OCI-LY1 (cell line): ENCODE measurements around the gene ZNF362.
"Not testable (repeated sequence)": the region's sequence is repeated elsewhere in the genome, so short reads cannot be mapped to it uniquely, and the experiment has no call there.

Experiments used
- H2AFZ ChIP-seq: fragments of 200-600 bp; sonication (generic), shearing (Covaris generic); 2 replicates; pipeline ENCODE4 v1.6.0; 2014; ENCODE audit warnings: antibody characterized with exemption, mild to moderate bottlenecking, low read length
- H3F3A ChIP-seq: fragments of 200-600 bp; sonication (generic), shearing (Covaris generic); 2 replicates; pipeline ENCODE4 v1.6.0; 2014; ENCODE audit warnings: mild to moderate bottlenecking, antibody characterized with exemption, low read length, moderate library complexity; ENCODE audit not compliant: insufficient read depth
- H3K27ac ChIP-seq: fragments of 200-600 bp; sonication (generic); 2 replicates; pipeline ENCODE4 v1.5.1; 2014; ENCODE audit warnings: low read length, mixed run types, mild to moderate bottlenecking, low read depth; ENCODE audit not compliant: poor library complexity, severe bottlenecking
- H3K27me3 ChIP-seq: fragments of 200-600 bp; sonication (generic); 2 replicates; pipeline ENCODE4 v1.6.0; 2014; ENCODE audit warnings: antibody characterized with exemption, mild to moderate bottlenecking, low read length, moderate library complexity; ENCODE audit not compliant: insufficient read depth
- H3K36me3 ChIP-seq: fragments of 200-600 bp; sonication (generic); 2 replicates; pipeline ENCODE4 v1.6.1; 2014; ENCODE audit warnings: mild to moderate bottlenecking, antibody characterized with exemption, low read length, moderate library complexity, mixed read lengths; ENCODE audit not compliant: insufficient read depth
- H3K4me1 ChIP-seq: fragments of 200-600 bp; sonication (generic); 2 replicates; pipeline ENCODE4 v1.5.1; 2014; ENCODE audit warnings: mild to moderate bottlenecking, low read length, moderate library complexity; ENCODE audit not compliant: insufficient read depth, severe bottlenecking
- H3K4me2 ChIP-seq: fragments of 200-600 bp; sonication (generic), shearing (Covaris generic); 2 replicates; pipeline ENCODE4 v1.6.1; 2014; ENCODE audit warnings: low read length
- H3K4me3 ChIP-seq: fragments of 200-600 bp; sonication (generic); 2 replicates; pipeline ENCODE4 v1.5.1; 2014; ENCODE audit warnings: low read length, low read depth, mild to moderate bottlenecking, mixed read lengths; ENCODE audit not compliant: poor library complexity, severe bottlenecking
- H3K79me2 ChIP-seq: fragments of 200-600 bp; shearing (Covaris generic); 2 replicates; pipeline ENCODE4 v1.6.1; 2016; ENCODE audit warnings: mixed run types, low read length, mixed read lengths; ENCODE audit not compliant: insufficient read depth
- H3K9ac ChIP-seq: fragments of 200-600 bp; sonication (generic), shearing (Covaris generic); 2 replicates; pipeline ENCODE4 v1.6.1; 2014; ENCODE audit warnings: mild to moderate bottlenecking, low read length, mixed read lengths
- H3K9me2 ChIP-seq: fragments of 200-600 bp; sonication (generic), shearing (Covaris generic); 2 replicates; pipeline ENCODE4 v1.6.1; 2014; ENCODE audit warnings: low read depth, mild to moderate bottlenecking, low read length, mixed read lengths
- H3K9me3 ChIP-seq: fragments of 200-600 bp; shearing (Covaris generic); 2 replicates; pipeline ENCODE4 v1.6.1; 2014; ENCODE audit warnings: low read length, mixed read lengths
- H4K20me1 ChIP-seq: fragments of 200-600 bp; sonication (generic), shearing (Covaris generic); 2 replicates; pipeline ENCODE4 v1.6.0; 2016; ENCODE audit warnings: mild to moderate bottlenecking, low read length; ENCODE audit not compliant: insufficient read depth
- CTCF ChIP-seq: fragments of 200-600 bp; sonication (generic), shearing (Covaris generic); IDR thresholded peaks from 2 replicates; pipeline ENCODE4 v1.5.1; 2017; ENCODE audit warnings: mild to moderate bottlenecking, antibody characterized with exemption, low read length, moderate library complexity, mixed read lengths
- EZH2 ChIP-seq: fragments of 200-600 bp; sonication (generic), shearing (Covaris generic); IDR thresholded peaks from 2 replicates; pipeline ENCODE4 v1.8.0; 2017; ENCODE audit warnings: borderline replicate concordance, mixed run types, mild to moderate bottlenecking, antibody characterized with exemption, low read length, moderate library complexity, mixed read lengths

Gene ZNF362

GRCh38 chr1:33287317-33287716, 31.0 kb downstream of the ZNF362 start:
- H3F3A ChIP-seq = no peaks in the 10 kb centered on the region
- H3K36me3 ChIP-seq = no peaks in the 10 kb centered on the region
- no peak overlapping the region for H3K9ac ChIP-seq
- TF ChIP-seq CTCF (no peak), EZH2 (no peak)
- no peak overlapping the region for H3K4me3 ChIP-seq
- H3K27ac ChIP-seq = no peak overlapping the region
- no peaks in the 10 kb centered on the region for H3K9me3 ChIP-seq
- H3K4me1 ChIP-seq = no peaks in the 10 kb centered on the region
- H3K79me2 ChIP-seq = no peaks in the 10 kb centered on the region
- H3K4me2 ChIP-seq = no peak overlapping the region
- H2AFZ ChIP-seq = no peak overlapping the region
- H3K27me3 ChIP-seq = peaks cover 5% of the 10 kb centered on the region; the same call in 1 of the 2 replicates
- no peaks in the 10 kb centered on the region for H3K9me2 ChIP-seq
- no peaks in the 10 kb centered on the region for H4K20me1 ChIP-seq

- Histone ChIP-seq H3K4me1 (no peaks in the 10 kb centered on the region), H3K9me3 (no peaks in the 10 kb centered on the region), H3K36me3 (no peaks in the 10 kb centered on the region), H3K4me3 (no peak overlapping the region), H3K27me3 (peaks cover 5% of the 10 kb centered on the region; the same call in 1 of the 2 replicates), H3K9me2 (no peaks in the 10 kb centered on the region), H3K4me2 (no peak overlapping the region), H3K9ac (no peak overlapping the region), H3K27ac (no peak overlapping the region), H2AFZ (no peak overlapping the region), H4K20me1 (no peaks in the 10 kb centered on the region), H3K79me2 (no peaks in the 10 kb centered on the region), H3F3A (no peaks in the 10 kb centered on the region)
- TF ChIP-seq EZH2 = no peak
- TF ChIP-seq CTCF = no peak
Measured at GRCh38 chr1:33288976-33289857, 32.9 kb downstream of the ZNF362 start.

- no peak overlapping the region for H3K4me3 ChIP-seq
- no peaks in the 10 kb centered on the region for H3K9me2 ChIP-seq
- H3K27me3 ChIP-seq = peaks cover 5% of the 10 kb centered on the region; the same call in 1 of the 2 replicates
- no peaks in the 10 kb centered on the region for H4K20me1 ChIP-seq
- H3K9me3 ChIP-seq = no peaks in the 10 kb centered on the region
- H3K36me3 ChIP-seq = no peaks in the 10 kb centered on the region
- H3K4me2 ChIP-seq = no peak overlapping the region
- no peaks in the 10 kb centered on the region for H3K79me2 ChIP-seq
- H3K9ac ChIP-seq = no peak overlapping the region
- TF ChIP-seq EZH2 = no peak
- TF ChIP-seq CTCF = no peak
- H2AFZ ChIP-seq = no peak overlapping the region
- no peaks in the 10 kb centered on the region for H3F3A ChIP-seq
- H3K27ac ChIP-seq = no peak overlapping the region
- no peaks in the 10 kb centered on the region for H3K4me1 ChIP-seq
Measured at GRCh38 chr1:33289858-33290154, 33.5 kb downstream of the ZNF362 start.

- H2AFZ ChIP-seq, H3K9ac ChIP-seq, H3K9me2 ChIP-seq, H3K4me2 ChIP-seq, H3K36me3 ChIP-seq, H3K27me3 ChIP-seq, H3K4me3 ChIP-seq, H3K4me1 ChIP-seq, H3K9me3 ChIP-seq, H3F3A ChIP-seq, H4K20me1 ChIP-seq, H3K79me2 ChIP-seq, H3K27ac ChIP-seq: not testable (repeated sequence)
Measured at GRCh38 chr1:33290615-33291014, 34.3 kb downstream of the ZNF362 start.
